GM12874 (cell line): ENCODE results near the gene ENGASE.

Experiments
- TF ChIP-seq, protein P1 (sequence below): IDR thresholded peaks from 2 replicates; pipeline ENCODE4 v1.5.1; 2011; ENCODE audit warnings: low read depth, mild to moderate bottlenecking, control low read depth, low read length, moderate library complexity; ENCODE audit not compliant: insufficient read depth

ENGASE gene

DNA sequence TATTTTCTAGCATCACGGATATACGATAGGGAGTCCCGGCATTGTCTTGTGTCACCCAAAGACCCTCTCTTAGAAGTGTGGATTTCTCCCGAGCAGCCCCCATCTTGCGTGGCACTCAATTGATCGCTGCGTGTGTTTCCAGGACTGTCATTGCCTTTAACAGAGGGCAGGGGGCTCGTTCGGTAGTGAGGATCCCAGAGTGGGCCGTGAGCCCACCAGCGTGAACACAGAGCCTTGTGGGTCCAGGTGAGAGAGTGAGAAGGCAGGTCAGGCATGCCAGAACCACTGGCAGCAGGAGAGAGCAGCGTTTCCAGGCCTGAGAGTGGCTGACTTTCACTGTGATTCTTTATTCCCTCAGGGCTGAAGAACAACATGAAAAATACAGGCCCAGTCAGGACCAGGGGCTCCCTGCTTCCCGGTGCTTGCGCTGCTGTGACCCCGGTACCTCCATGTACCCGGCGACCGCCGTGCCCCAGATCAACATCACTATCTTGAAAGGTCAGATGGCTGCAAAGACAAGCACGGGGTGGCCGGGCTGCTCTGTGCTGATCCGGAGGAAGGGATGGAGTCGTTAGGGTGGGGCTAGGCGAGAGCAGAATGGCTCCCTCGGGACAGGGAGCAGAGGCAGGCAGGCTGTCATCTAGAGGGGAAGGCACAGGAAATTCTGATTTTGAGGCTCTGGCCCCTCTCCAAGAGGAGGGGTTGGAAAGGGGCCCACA is 28.3 kb upstream of the ENGASE start:
- TF ChIP-seq, protein P1, sequence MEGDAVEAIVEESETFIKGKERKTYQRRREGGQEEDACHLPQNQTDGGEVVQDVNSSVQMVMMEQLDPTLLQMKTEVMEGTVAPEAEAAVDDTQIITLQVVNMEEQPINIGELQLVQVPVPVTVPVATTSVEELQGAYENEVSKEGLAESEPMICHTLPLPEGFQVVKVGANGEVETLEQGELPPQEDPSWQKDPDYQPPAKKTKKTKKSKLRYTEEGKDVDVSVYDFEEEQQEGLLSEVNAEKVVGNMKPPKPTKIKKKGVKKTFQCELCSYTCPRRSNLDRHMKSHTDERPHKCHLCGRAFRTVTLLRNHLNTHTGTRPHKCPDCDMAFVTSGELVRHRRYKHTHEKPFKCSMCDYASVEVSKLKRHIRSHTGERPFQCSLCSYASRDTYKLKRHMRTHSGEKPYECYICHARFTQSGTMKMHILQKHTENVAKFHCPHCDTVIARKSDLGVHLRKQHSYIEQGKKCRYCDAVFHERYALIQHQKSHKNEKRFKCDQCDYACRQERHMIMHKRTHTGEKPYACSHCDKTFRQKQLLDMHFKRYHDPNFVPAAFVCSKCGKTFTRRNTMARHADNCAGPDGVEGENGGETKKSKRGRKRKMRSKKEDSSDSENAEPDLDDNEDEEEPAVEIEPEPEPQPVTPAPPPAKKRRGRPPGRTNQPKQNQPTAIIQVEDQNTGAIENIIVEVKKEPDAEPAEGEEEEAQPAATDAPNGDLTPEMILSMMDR: no peak

DNA sequence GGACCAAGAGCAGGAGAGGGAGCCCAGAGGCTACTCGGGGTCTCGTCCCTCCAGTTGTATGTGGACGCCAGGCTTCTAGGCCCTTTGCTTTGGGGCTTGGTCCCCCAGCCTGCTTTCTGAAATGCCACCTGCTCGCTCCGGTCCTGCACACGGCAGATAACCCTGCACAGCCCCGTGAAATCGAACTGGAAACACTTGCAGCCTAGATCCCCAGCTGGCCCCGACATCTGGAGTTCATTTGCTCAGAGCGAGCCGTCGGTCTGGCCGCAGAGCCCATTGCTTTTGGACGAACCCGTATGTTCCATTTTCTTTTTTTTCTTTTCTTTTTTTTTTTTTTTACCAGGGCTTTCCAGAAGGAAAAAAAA is 27.7 kb upstream of the ENGASE start:
- TF ChIP-seq, protein P1: no peak

DNA sequence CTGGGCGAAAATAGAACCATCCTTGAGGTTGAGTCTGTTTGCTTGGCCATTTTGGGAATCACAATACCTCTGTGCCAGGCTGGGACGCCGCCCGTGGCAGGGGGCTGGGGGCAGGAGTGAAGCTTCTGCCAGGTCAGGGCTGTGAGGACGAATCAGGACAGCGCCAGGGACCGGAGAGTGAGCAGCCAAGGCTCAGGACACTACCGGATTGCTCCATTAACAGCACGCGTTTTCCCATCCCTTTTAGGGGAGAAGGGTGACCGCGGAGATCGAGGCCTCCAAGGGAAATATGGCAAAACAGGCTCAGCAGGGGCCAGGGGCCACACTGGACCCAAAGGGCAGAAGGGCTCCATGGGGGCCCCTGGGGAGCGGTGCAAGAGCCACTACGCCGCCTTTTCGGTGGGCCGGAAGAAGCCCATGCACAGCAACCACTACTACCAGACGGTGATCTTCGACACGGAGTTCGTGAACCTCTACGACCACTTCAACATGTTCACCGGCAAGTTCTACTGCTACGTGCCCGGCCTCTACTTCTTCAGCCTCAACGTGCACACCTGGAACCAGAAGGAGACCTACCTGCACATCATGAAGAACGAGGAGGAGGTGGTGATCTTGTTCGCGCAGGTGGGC is 27.2 kb upstream of the ENGASE start:
- TF ChIP-seq, protein P1: no peak

DNA sequence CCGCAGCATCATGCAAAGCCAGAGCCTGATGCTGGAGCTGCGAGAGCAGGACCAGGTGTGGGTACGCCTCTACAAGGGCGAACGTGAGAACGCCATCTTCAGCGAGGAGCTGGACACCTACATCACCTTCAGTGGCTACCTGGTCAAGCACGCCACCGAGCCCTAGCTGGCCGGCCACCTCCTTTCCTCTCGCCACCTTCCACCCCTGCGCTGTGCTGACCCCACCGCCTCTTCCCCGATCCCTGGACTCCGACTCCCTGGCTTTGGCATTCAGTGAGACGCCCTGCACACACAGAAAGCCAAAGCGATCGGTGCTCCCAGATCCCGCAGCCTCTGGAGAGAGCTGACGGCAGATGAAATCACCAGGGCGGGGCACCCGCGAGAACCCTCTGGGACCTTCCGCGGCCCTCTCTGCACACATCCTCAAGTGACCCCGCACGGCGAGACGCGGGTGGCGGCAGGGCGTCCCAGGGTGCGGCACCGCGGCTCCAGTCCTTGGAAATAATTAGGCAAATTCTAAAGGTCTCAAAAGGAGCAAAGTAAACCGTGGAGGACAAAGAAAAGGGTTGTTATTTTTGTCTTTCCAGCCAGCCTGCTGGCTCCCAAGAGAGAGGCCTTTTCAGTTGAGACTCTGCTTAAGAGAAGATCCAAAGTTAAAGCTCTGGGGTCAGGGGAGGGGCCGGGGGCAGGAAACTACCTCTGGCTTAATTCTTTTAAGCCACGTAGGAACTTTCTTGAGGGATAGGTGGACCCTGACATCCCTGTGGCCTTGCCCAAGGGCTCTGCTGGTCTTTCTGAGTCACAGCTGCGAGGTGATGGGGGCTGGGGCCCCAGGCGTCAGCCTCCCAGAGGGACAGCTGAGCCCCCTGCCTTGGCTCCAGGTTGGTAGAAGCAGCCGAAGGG is 26.4 kb upstream of the ENGASE start:
- TF ChIP-seq, protein P1: no peak

DNA sequence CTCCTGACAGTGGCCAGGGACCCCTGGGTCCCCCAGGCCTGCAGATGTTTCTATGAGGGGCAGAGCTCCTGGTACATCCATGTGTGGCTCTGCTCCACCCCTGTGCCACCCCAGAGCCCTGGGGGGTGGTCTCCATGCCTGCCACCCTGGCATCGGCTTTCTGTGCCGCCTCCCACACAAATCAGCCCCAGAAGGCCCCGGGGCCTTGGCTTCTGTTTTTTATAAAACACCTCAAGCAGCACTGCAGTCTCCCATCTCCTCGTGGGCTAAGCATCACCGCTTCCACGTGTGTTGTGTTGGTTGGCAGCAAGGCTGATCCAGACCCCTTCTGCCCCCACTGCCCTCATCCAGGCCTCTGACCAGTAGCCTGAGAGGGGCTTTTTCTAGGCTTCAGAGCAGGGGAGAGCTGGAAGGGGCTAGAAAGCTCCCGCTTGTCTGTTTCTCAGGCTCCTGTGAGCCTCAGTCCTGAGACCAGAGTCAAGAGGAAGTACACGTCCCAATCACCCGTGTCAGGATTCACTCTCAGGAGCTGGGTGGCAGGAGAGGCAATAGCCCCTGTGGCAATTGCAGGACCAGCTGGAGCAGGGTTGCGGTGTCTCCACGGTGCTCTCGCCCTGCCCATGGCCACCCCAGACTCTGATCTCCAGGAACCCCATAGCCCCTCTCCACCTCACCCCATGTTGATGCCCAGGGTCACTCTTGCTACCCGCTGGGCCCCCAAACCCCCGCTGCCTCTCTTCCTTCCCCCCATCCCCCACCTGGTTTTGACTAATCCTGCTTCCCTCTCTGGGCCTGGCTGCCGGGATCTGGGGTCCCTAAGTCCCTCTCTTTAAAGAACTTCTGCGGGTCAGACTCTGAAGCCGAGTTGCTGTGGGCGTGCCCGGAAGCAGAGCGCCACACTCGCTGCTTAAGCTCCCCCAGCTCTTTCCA is 25.5 kb upstream of the ENGASE start:
- TF ChIP-seq, protein P1: no peak

DNA sequence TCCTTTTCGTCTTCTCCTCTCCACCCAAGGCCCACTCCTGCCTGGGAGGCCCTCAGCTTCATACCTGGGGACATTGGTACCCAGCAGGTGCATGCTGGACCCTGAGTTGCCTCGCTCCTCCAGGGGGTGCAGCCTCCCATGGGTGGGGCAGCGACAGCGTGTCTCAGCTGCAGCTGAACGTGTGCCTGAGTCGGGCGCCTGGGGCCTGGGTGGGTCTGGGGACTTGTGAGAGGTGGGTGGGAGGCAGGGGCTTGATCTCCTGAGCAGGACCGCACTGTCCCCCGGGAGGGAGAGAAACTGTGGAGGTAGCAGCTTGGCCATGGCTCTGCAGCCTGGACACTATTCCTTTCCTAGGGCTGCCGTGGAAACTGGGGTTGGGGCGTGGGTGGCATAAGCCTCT is 24.8 kb upstream of the ENGASE start:
- TF ChIP-seq, protein P1: no peak
